CD14-positive monocyte (primary cell): ENCODE results near the gene DAW1. TPM values are rescaled to one million over a fixed set of nuclear protein-coding genes. Genes with fewer than 3 reads are reported as not detected.
A peak's percentile ranks its signal among the peaks of the same experiment; 100 is the strongest.

Experiments used
- DNase-seq, 3 donors: peaks; one replicate each; pipeline ENCODE4 v3.0.0-alpha.2; 2011 to 2022
- H2AFZ ChIP-seq: 2 replicates; pipeline ENCODE4 v1.6.0; 2012; ENCODE audit warnings: mild to moderate bottlenecking, low read depth, low read length, inconsistent platforms; ENCODE audit not compliant: insufficient read depth, poor library complexity, severe bottlenecking
- H3K27ac ChIP-seq, 2 donors: 1 replicate in 1 of 2; 2 replicates in 1 of 2; pipeline ENCODE4 v1.5.1; 2012 to 2013; ENCODE audit warnings: low read length in 2 of 2, control low read depth in 1 of 2, inconsistent platforms in 1 of 2, low read depth in 1 of 2, mild to moderate bottlenecking in 1 of 2
- H3K27me3 ChIP-seq, 2 donors: one replicate each; pipeline versions ENCODE4 v1.6.0 to v1.6.1; 2011 to 2013; ENCODE audit warnings: low read length in 2 of 2; ENCODE audit not compliant: control insufficient read depth in 2 of 2, insufficient read depth in 2 of 2
- H3K36me3 ChIP-seq, 2 donors: replicated peaks in 1 of 2; 1 replicate in 1 of 2; 2 replicates in 1 of 2; pipeline versions ENCODE4 v1.5.1 to v1.6.1; 2012 to 2013; ENCODE audit warnings: low read length in 2 of 2, control low read depth in 1 of 2, inconsistent platforms in 1 of 2, mild to moderate bottlenecking in 1 of 2; ENCODE audit not compliant: insufficient read depth in 2 of 2, control insufficient read depth in 1 of 2
- H3K4me1 ChIP-seq, 2 donors: 1 replicate in 1 of 2; 2 replicates in 1 of 2; pipeline versions ENCODE4 v1.5.1 to v1.6.1; 2012 to 2013; ENCODE audit warnings: low read length in 2 of 2, control low read depth in 1 of 2, inconsistent platforms in 1 of 2, mild to moderate bottlenecking in 1 of 2, moderate library complexity in 1 of 2; ENCODE audit not compliant: insufficient read depth in 2 of 2, control insufficient read depth in 1 of 2
- H3K4me2 ChIP-seq: replicated peaks from 2 replicates; pipeline ENCODE3; 2012; ENCODE audit warnings: low read length, moderate library complexity, mild to moderate bottlenecking; ENCODE audit not compliant: poor library complexity, severe bottlenecking; ENCODE audit errors: extremely low read depth
- H3K4me3 ChIP-seq, 3 experiments: fragments of 200-600 bp in 1 of 3; sonication (generic) in 1 of 3; replicated peaks in 1 of 3; 1 replicate in 2 of 3; 2 replicates in 1 of 3; pipeline ENCODE4 v1.5.1; 2011 to 2013; ENCODE audit warnings: low read length in 3 of 3, mild to moderate bottlenecking in 3 of 3, control low read depth in 2 of 3, low read depth in 2 of 3, inconsistent platforms in 1 of 3, moderate library complexity in 1 of 3
- H3K79me2 ChIP-seq: 2 replicates; pipeline ENCODE4 v1.6.0; 2012; ENCODE audit warnings: mild to moderate bottlenecking, control low read depth, inconsistent platforms, low read length, moderate library complexity; ENCODE audit not compliant: insufficient read depth
- H3K9ac ChIP-seq: 2 replicates; pipeline ENCODE4 v1.6.0; 2017; ENCODE audit warnings: low read length, mild to moderate bottlenecking; ENCODE audit not compliant: insufficient read depth, poor library complexity, severe bottlenecking
- H3K9me3 ChIP-seq, 2 donors: replicated peaks in 1 of 2; 1 replicate in 1 of 2; 2 replicates in 1 of 2; pipeline versions ENCODE4 v1.5.1 to v1.6.1; 2012 to 2013; ENCODE audit warnings: low read length in 2 of 2, control low read depth in 1 of 2; ENCODE audit not compliant: control insufficient read depth in 1 of 2, insufficient read depth in 1 of 2
- H4K20me1 ChIP-seq: 2 replicates; pipeline ENCODE4 v1.6.0; 2012; ENCODE audit warnings: mild to moderate bottlenecking, low read length, control low read depth, moderate library complexity; ENCODE audit not compliant: insufficient read depth
- H3K27ac Mint-ChIP-seq, 7 donors: one replicate each; pipeline ENCODE4 v1.8.0; 2020; ENCODE audit warnings: mild to moderate bottlenecking in 7 of 7, mixed read lengths in 7 of 7, moderate library complexity in 6 of 7, inconsistent platforms in 2 of 7
- H3K27me3 Mint-ChIP-seq, 3 donors: one replicate each; pipeline ENCODE4 v1.8.0; 2021 to 2022; ENCODE audit warnings: low read depth in 3 of 3, mild to moderate bottlenecking in 3 of 3, mixed read lengths in 3 of 3, moderate library complexity in 3 of 3, inconsistent platforms in 1 of 3
- H3K36me3 Mint-ChIP-seq, 2 donors: one replicate each; pipeline ENCODE4 v1.8.0; 2020; ENCODE audit warnings: mixed read lengths in 2 of 2, inconsistent platforms in 1 of 2, mild to moderate bottlenecking in 1 of 2
- H3K4me1 Mint-ChIP-seq: one replicate; pipeline ENCODE4 v1.8.0; 2020; ENCODE audit warnings: mild to moderate bottlenecking, mixed read lengths
- H3K4me3 Mint-ChIP-seq, 2 donors: one replicate each; pipeline ENCODE4 v1.8.0; 2020; ENCODE audit warnings: mild to moderate bottlenecking in 2 of 2, mixed read lengths in 2 of 2, moderate library complexity in 1 of 2
- H3K9me3 Mint-ChIP-seq, 7 donors: one replicate each; pipeline ENCODE4 v1.8.0; 2020 to 2022; ENCODE audit warnings: mixed read lengths in 7 of 7, mild to moderate bottlenecking in 6 of 7, moderate library complexity in 6 of 7, inconsistent platforms in 2 of 7
- CTCF ChIP-seq: fragments of 200-600 bp; IDR thresholded peaks from one replicate; pipeline ENCODE4 v1.8.0; 2022; ENCODE audit warnings: antibody characterized with exemption, mild to moderate bottlenecking
- WGBS: methylation state at CpG from one replicate; pipeline ENCODE4 v1.1.5; 2013; ENCODE audit warnings: missing lambda C conversion rate; ENCODE audit not compliant: insufficient coverage; 5-methylcytosine and 5-hydroxymethylcytosine counted together
- intact Hi-C, 2 donors: fragments of 100-400 bp; cut with micrococcal nuclease; formaldehyde crosslinking; loops; one replicate each; pipeline versions ENCODE4 v1.15.0 to v1.15.1; 2023
- polyA plus RNA-seq, 3 donors: library from polyadenylated mRNA; depleted of rRNA in 1 of 3; unstranded in 2 of 3; stranded (reverse) in 1 of 3; fragments of 300-500 nt in 2 of 3; fragments of >200 nt in 1 of 3; fragmentation: Illumina TruSeq in 2 of 3; gene quantifications; 1 replicate in 2 of 3; 2 replicates in 1 of 3; pipeline ENCODE4 v1.2.3, GENCODE V29; 2012 to 2021

DAW1 gene
- polyA plus RNA-seq, 3 donors = not detected

- H3K36me3 ChIP-seq = no peaks in the 10 kb centered on the region
- H3K4me3 Mint-ChIP-seq = peak overlapping the region in 1 of 2 donors; percentile 30
- no peak for TF ChIP-seq CTCF
- no peak overlapping the region for H3K27ac Mint-ChIP-seq
- no peaks in the 10 kb centered on the region for H3K36me3 Mint-ChIP-seq
- no peak overlapping the region for H2AFZ ChIP-seq
- H3K27me3 Mint-ChIP-seq = peaks cover 9 to 17% (median 14%) of the 10 kb centered on the region in 3 donors
- no peak overlapping the region for H3K4me3 ChIP-seq
- no peak overlapping the region for H3K27ac ChIP-seq
- H4K20me1 ChIP-seq = no peaks in the 10 kb centered on the region
- no peaks in the 10 kb centered on the region for H3K79me2 ChIP-seq
- no peaks in the 10 kb centered on the region for H3K9me3 ChIP-seq
- intact Hi-C loops = no loop called here
- H3K27me3 ChIP-seq = peaks cover 2 to 8% of the 10 kb centered on the region in 2 donors
- WGBS = no CpG with 5 or more reads among the region's 4 CpGs
- DNase-seq = no peak
- peaks cover 0 to 2% (median 0%) of the 10 kb centered on the region in 7 donors for H3K9me3 Mint-ChIP-seq
- no peaks in the 10 kb centered on the region for H3K4me1 Mint-ChIP-seq
- H3K9ac ChIP-seq = no peak overlapping the region
- H3K4me1 ChIP-seq = no peaks in the 10 kb centered on the region
- H3K4me2 ChIP-seq = no peak overlapping the region
Observed at GRCh38 chr2:227848586-227848985, 22.8 kb upstream of the DAW1 start.

GRCh38 chr2:227849906-227850305 lies 21.5 kb upstream of the DAW1 start:
- Mint-ChIP-seq H3K27me3 (peaks cover 16 to 20% (median 16%) of the 10 kb centered on the region in 3 donors), H3K36me3 (no peaks in the 10 kb centered on the region), H3K27ac (no peak overlapping the region), H3K9me3 (peaks cover 0 to 2% (median 0%) of the 10 kb centered on the region in 7 donors), H3K4me1 (no peaks in the 10 kb centered on the region), H3K4me3 (peak overlapping the region in 1 of 2 donors; percentile 49)
- no peak overlapping the region for H3K9ac ChIP-seq
- H3K27me3 ChIP-seq = peaks cover 2 to 11% of the 10 kb centered on the region in 2 donors
- no peak overlapping the region for H2AFZ ChIP-seq
- DNase-seq = no peak
- no peaks in the 10 kb centered on the region for H3K36me3 ChIP-seq
- no peaks in the 10 kb centered on the region for H3K79me2 ChIP-seq
- no peak overlapping the region for H3K4me3 ChIP-seq
- intact Hi-C loops = loop anchor here in 1 of 2 donors (10.0 kb wide), 1 partner anchor 65 kb away; no protein-coding TSS in a partner anchor
- no peak overlapping the region for H3K4me2 ChIP-seq
- H3K4me1 ChIP-seq = no peaks in the 10 kb centered on the region
- H4K20me1 ChIP-seq = no peaks in the 10 kb centered on the region
- no peak for TF ChIP-seq CTCF
- no peaks in the 10 kb centered on the region for H3K9me3 ChIP-seq
- no peak overlapping the region for H3K27ac ChIP-seq
- WGBS = no CpG with 5 or more reads among the region's 1 CpG
